Esophagus mucosa (tissue), 1 donor: ENCODE data around the gene YY2. TPM values are rescaled to one million over a fixed set of nuclear protein-coding genes. Genes with fewer than 3 reads are reported as not detected.

Experiments
- ATAC-seq: fragments of 200-7000 bp; cut with Tn5 transposase; one replicate; pipeline ENCODE4 v1.9.1; 2020
- total RNA-seq: library from RNA; stranded (reverse); gene quantifications from one replicate; pipeline ENCODE4 v1.2.4, GENCODE V29; 2023
- donor health status: DM: yes; HTN: yes; CAD: no.

Gene YY2
- total RNA-seq, 1 donor from 2014 or later, result 0.56 TPM

- ATAC-seq, result no peak
Measured at GRCh38 chrX:21875013-21875412, 19.2 kb downstream of the YY2 start.

DNA sequence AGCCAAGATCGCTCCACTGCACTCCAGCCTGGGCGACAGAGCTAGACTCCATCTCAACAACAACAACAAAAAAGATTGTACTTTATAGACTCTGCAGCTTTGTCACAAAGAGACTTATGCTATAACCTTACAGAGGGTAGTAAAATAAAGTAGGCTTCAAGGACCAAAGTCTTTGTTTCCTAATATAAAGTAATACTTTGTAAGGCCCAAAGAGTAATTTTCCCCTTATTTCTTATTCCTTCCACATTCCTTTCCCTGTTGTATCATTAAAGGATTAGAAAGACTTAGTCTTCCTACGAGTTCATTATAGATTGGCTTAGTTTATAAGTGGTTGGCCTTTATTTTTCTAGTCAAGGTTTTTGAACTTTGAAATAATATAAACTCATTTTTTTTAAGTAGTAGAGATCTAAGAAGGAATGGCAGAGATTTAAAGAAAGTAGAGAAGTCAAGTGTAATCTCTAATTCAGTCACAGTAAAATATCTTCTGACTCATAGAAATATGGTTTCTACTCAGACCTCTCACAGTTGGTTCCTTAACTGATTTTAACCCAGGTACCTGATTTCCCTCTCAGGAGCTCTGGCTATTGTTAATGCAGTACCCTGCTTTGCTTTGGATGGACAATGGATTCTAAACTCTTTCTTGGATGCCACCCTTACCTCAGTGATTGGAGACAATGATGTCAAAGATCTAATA is 26.2 kb downstream of the YY2 start:
- ATAC-seq, result no peak

- no peak for ATAC-seq
Measured at GRCh38 chrX:21883258-21883657, 27.5 kb downstream of the YY2 start.

DNA sequence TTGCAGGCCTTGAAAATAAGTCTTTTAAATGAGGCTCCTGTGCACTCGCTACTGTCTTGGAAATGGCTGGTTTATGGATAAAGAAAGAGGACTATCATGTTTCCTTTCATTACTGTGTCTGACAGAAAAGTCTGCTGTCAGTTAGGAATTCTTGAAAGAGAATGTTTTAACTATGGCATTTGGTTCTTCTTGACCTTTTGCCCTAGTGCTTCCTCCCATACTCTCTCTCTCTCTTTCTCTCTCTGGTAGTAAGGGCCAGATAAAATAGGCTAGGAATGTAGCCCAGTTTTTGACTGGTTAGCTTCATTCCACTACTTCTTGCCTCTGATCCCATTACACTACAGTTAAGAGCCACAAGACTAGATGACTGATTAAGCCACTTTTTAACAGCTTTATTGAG is 29.8 kb downstream of the YY2 start:
- ATAC-seq, result no peak

DNA sequence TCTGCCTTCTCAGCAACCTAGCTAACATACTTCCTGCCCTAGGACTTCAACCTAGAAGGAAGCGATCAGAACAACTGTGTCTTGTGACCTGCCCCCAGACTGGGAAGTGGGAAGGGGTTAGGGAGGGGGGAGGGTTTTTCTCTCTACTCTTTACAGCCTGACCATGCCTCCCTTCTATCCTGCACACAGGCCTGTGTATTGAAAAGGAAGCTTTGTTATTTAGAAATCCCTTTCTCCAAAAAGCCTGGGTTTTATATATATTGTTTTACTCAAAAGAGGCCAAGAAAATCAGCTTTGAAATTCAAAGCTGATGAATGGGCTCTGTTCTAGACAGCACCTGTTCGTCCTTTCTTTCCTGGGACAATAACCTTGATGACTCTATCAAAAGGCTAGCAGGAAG is 49.5 kb downstream of the YY2 start:
- ATAC-seq, result no peak

DNA sequence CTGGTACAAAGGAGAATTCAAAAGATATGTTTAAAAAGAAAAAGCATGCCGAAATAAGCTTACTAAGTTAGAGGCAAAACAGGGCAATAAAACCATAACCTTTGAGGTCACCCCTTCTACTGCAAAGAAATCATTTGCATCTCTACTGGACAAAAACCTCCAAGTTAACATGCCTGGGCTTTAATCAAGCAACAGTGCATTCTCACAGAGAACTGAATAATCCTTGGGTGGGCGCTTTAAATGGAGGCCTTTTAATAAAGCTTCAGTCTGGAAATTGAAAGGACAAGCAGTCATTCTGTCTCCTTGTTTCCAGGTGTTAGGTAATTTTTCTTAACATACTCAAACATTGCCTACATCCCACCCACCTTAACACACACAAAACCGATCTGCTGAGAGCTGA is 50.2 kb downstream of the YY2 start:
- no peak for ATAC-seq

DNA sequence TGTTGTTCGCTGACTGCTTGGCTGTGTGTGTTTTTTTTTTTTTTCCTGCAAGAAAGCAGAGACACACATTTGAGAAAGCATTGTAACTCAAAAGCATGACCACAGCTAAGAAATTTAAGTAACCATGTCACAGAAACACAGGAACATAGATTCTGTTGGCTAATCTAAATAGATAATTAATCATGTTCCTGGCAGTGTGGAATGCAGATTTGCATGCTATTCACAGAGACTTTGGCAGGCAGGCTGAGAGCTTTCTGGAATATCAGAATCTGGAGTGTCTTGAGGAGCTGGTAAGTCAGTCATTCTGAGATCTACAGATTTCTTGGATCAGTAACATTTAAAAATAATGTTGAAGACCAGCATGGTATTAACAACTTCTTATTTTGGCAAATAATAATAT is 51.5 kb downstream of the YY2 start:
- no peak for ATAC-seq

Other genes starting within 250 kb of the YY2 start
- 0.08 TPM for gene KLHL34, start 197.7 kb upstream of the YY2 start, total RNA-seq
- not detected for gene SMPX, start 97.9 kb upstream of the YY2 start, total RNA-seq
- 7.9 TPM for gene MBTPS2, start 16.4 kb upstream of the YY2 start, total RNA-seq
- 29.7 TPM for gene SMS, start 84.7 kb downstream of the YY2 start, total RNA-seq
- gene PHEX, start 176.3 kb downstream of the YY2 start, total RNA-seq, result 0.36 TPM